SU-DHL-6 (cell line): Measurements from ENCODE around the gene TNFRSF18.

Experiments
- H2AFZ ChIP-seq: fragments of 200-600 bp; sonication (generic); 2 replicates; pipeline ENCODE4 v1.6.1; 2014; ENCODE audit warnings: low read depth, mild to moderate bottlenecking, moderate library complexity, mixed read lengths, antibody characterized with exemption, low read length; ENCODE audit not compliant: severe bottlenecking
- H3F3A ChIP-seq: fragments of 200-600 bp; shearing (Covaris generic); 2 replicates; pipeline ENCODE4 v1.6.0; 2016; ENCODE audit warnings: antibody characterized with exemption, mild to moderate bottlenecking; ENCODE audit not compliant: insufficient read depth
- H3K27ac ChIP-seq: fragments of 200-600 bp; sonication (generic); 2 replicates; pipeline ENCODE4 v1.5.1; 2016; ENCODE audit warnings: low read depth, mild to moderate bottlenecking, low read length, moderate library complexity, mixed read lengths
- H3K27me3 ChIP-seq: fragments of 200-600 bp; sonication (generic), shearing (Covaris generic); 2 replicates; pipeline ENCODE4 v1.6.0; 2014; ENCODE audit warnings: mild to moderate bottlenecking, low read length
- H3K36me3 ChIP-seq: fragments of 200-600 bp; sonication (generic); 2 replicates; pipeline ENCODE4 v1.6.1; 2014; ENCODE audit warnings: mild to moderate bottlenecking, low read length, mixed read lengths
- H3K4me2 ChIP-seq: fragments of 300-600, 200-600 bp; shearing (Covaris generic), sonication (generic); 2 replicates; pipeline ENCODE4 v1.6.0; 2014; ENCODE audit warnings: low read length, low read depth, mild to moderate bottlenecking; ENCODE audit not compliant: poor library complexity, severe bottlenecking
- H3K4me3 ChIP-seq: fragments of 200-600 bp; sonication (generic); 2 replicates; pipeline ENCODE4 v1.5.1; 2014; ENCODE audit warnings: antibody characterized with exemption, low read length, mild to moderate bottlenecking, mixed read lengths; ENCODE audit not compliant: insufficient read depth, poor library complexity, severe bottlenecking
- H3K79me2 ChIP-seq: fragments of 200-600 bp; sonication (generic); 2 replicates; pipeline ENCODE4 v1.6.1; 2014; ENCODE audit warnings: mild to moderate bottlenecking, low read length, moderate library complexity; ENCODE audit not compliant: insufficient read depth
- H3K9ac ChIP-seq: fragments of 200-600 bp; sonication (generic); 2 replicates; pipeline ENCODE4 v1.7.0; 2014; ENCODE audit warnings: mild to moderate bottlenecking, low read length
- H3K9me2 ChIP-seq: fragments of 200-600 bp; sonication (generic); replicated peaks from 2 replicates; pipeline ENCODE4 v1.6.1; 2014; ENCODE audit warnings: low read length; ENCODE audit not compliant: insufficient read depth
- H3K9me3 ChIP-seq: fragments of 200-600 bp; sonication (generic); 2 replicates; pipeline ENCODE4 v1.6.1; 2014; ENCODE audit warnings: low read length, mixed read lengths; ENCODE audit not compliant: insufficient read depth
- H4K20me1 ChIP-seq: fragments of 200-600 bp; sonication (generic); 2 replicates; pipeline ENCODE4 v1.6.1; 2014; ENCODE audit warnings: low read depth, mild to moderate bottlenecking, antibody characterized with exemption, low read length, moderate library complexity, mixed read lengths
- CTCF ChIP-seq: fragments of 200-600 bp; sonication (generic); IDR thresholded peaks from one replicate; pipeline ENCODE4 v1.5.1; 2017; ENCODE audit warnings: antibody characterized with exemption, mild to moderate bottlenecking, low read length, moderate library complexity; ENCODE audit not compliant: insufficient read depth, poor library complexity, severe bottlenecking
- EZH2phosphoT487 ChIP-seq: fragments of 200-600 bp; sonication (generic), shearing (Covaris generic); conservative IDR thresholded peaks from 2 replicates; pipeline ENCODE4 v1.6.1; 2018; ENCODE audit warnings: mild to moderate bottlenecking, antibody characterized with exemption, low read length, moderate library complexity, mixed read lengths

The TNFRSF18 gene

GRCh38 chr1:1204998-1205768 lies 1.2 kb downstream of the TNFRSF18 start:
- Histone ChIP-seq H4K20me1 (no peaks in the 10 kb centered on the region), H3F3A (no peaks in the 10 kb centered on the region), H3K9ac (no peak overlapping the region), H2AFZ (no peak overlapping the region), H3K79me2 (no peaks in the 10 kb centered on the region), H3K9me3 (no peaks in the 10 kb centered on the region), H3K27me3 (no peaks in the 10 kb centered on the region), H3K9me2 (no peaks in the 10 kb centered on the region), H3K4me2 (no peak overlapping the region), H3K27ac (no peak overlapping the region), H3K36me3 (no peaks in the 10 kb centered on the region), H3K4me3 (no peak overlapping the region)
- TF ChIP-seq EZH2phosphoT487 = no peak
- TF ChIP-seq CTCF = no peak

- Histone ChIP-seq H3K4me2 (no peak overlapping the region), H3K27ac (no peak overlapping the region), H3K27me3 (no peaks in the 10 kb centered on the region)
Observed at GRCh38 chr1:1204425-1204920, 1.9 kb downstream of the TNFRSF18 start.

GRCh38 chr1:1203561-1204424 lies 2.6 kb downstream of the TNFRSF18 start:
- no peaks in the 10 kb centered on the region for H3K27me3 ChIP-seq
- H3K36me3 ChIP-seq = no peaks in the 10 kb centered on the region
- H3K9ac ChIP-seq = no peak overlapping the region
- no peak overlapping the region for H2AFZ ChIP-seq
- H3F3A ChIP-seq = no peaks in the 10 kb centered on the region
- H3K79me2 ChIP-seq = no peaks in the 10 kb centered on the region
- no peaks in the 10 kb centered on the region for H3K9me2 ChIP-seq
- H4K20me1 ChIP-seq = no peaks in the 10 kb centered on the region
- TF ChIP-seq EZH2phosphoT487 (no peak), CTCF (no peak)
- H3K4me2 ChIP-seq = no peak overlapping the region
- H3K9me3 ChIP-seq = no peaks in the 10 kb centered on the region
- no peak overlapping the region for H3K27ac ChIP-seq
- no peak overlapping the region for H3K4me3 ChIP-seq

More at GRCh38 chr1:1204425-1204920, 1.9 kb downstream of the TNFRSF18 start:
- no peaks in the 10 kb centered on the region for H3K36me3 ChIP-seq
- no peak overlapping the region for H3K4me3 ChIP-seq
- no peaks in the 10 kb centered on the region for H4K20me1 ChIP-seq
- H3K9ac ChIP-seq = no peak overlapping the region
- H3K79me2 ChIP-seq = no peaks in the 10 kb centered on the region
- no peaks in the 10 kb centered on the region for H3K9me2 ChIP-seq
- no peaks in the 10 kb centered on the region for H3F3A ChIP-seq
- no peak overlapping the region for H2AFZ ChIP-seq
- H3K9me3 ChIP-seq = no peaks in the 10 kb centered on the region
- TF ChIP-seq CTCF = no peak
- no peak for TF ChIP-seq EZH2phosphoT487
